ENCODE data around the gene NDUFAF5.

GRCh38 chr20:13772529-13772928 is 12.3 kb upstream of the NDUFAF5 start:
- TF ChIP-seq CTCF (IDR thresholded peaks at IDR 0.05; ENCODE audit: insufficient read depth, low read length) (no peak), POLR2AphosphoS5 (IDR thresholded peaks at IDR 0.05; ENCODE audit: low read depth) (no peak), GABPA (IDR thresholded peaks at IDR 0.05; ENCODE audit: low read depth) (no peak)
- TF ChIP-seq, protein P1, sequence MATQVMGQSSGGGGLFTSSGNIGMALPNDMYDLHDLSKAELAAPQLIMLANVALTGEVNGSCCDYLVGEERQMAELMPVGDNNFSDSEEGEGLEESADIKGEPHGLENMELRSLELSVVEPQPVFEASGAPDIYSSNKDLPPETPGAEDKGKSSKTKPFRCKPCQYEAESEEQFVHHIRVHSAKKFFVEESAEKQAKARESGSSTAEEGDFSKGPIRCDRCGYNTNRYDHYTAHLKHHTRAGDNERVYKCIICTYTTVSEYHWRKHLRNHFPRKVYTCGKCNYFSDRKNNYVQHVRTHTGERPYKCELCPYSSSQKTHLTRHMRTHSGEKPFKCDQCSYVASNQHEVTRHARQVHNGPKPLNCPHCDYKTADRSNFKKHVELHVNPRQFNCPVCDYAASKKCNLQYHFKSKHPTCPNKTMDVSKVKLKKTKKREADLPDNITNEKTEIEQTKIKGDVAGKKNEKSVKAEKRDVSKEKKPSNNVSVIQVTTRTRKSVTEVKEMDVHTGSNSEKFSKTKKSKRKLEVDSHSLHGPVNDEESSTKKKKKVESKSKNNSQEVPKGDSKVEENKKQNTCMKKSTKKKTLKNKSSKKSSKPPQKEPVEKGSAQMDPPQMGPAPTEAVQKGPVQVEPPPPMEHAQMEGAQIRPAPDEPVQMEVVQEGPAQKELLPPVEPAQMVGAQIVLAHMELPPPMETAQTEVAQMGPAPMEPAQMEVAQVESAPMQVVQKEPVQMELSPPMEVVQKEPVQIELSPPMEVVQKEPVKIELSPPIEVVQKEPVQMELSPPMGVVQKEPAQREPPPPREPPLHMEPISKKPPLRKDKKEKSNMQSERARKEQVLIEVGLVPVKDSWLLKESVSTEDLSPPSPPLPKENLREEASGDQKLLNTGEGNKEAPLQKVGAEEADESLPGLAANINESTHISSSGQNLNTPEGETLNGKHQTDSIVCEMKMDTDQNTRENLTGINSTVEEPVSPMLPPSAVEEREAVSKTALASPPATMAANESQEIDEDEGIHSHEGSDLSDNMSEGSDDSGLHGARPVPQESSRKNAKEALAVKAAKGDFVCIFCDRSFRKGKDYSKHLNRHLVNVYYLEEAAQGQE (IDR thresholded peaks at IDR 0.05; ENCODE audit: insufficient replicate concordance, low read depth), result no peak

All from HL-60 (cell line).